H1 (cell line): ENCODE results near the gene ABI3BP. TPM values are rescaled to one million over a fixed set of nuclear protein-coding genes. Genes with fewer than 3 reads are reported as not detected.

Source experiments
- CTCF ChIA-PET: fragments of 300-600 bp; sonication (Branson Sonifier 250); formaldehyde crosslinking; loops from one replicate; lab custom pipeline; 2021; ENCODE audit not compliant: partially characterized antibody; lab: Charles Lee
- POLR2A ChIA-PET: fragments of 300-600 bp; sonication (Branson Sonifier 250); formaldehyde crosslinking; loops from one replicate; lab custom pipeline; 2021; ENCODE audit warnings: inconsistent platforms; ENCODE audit not compliant: partially characterized antibody; lab: Charles Lee
- DNase-seq, 2 experiments: peaks; one replicate each; pipeline versions ENCODE4 v3.0.0 to v3.0.0-alpha.2; 2010 to 2022; ENCODE audit warnings: low spot score in 2 of 2, low read depth in 1 of 2, mixed read lengths in 1 of 2
- FAIRE-seq: peaks from 2 replicates; lab custom pipeline; 2011; peaks lifted over from hg19 to GRCh38; lab: Jason Lieb, UNC
- H2AFZ ChIP-seq: 2 replicates; pipeline ENCODE4 v1.8.1; 2012; ENCODE audit warnings: low read length, inconsistent platforms
- H2AK5ac ChIP-seq: 2 replicates; pipeline ENCODE4 v1.6.1; 2013; ENCODE audit warnings: low read depth, low read length
- H2BK120ac ChIP-seq: replicated peaks from 2 replicates; pipeline ENCODE3; 2013; ENCODE audit warnings: low read depth, low read length, inconsistent platforms
- H2BK12ac ChIP-seq: 2 replicates; pipeline ENCODE4 v1.6.1; 2013; ENCODE audit warnings: low read depth, low read length
- H2BK15ac ChIP-seq: 2 replicates; pipeline ENCODE4 v1.6.1; 2013; ENCODE audit warnings: low read length
- H2BK20ac ChIP-seq: 2 replicates; pipeline ENCODE4 v1.6.1; 2013; ENCODE audit warnings: low read length
- H2BK5ac ChIP-seq: 2 replicates; pipeline ENCODE4 v1.6.1; 2013; ENCODE audit warnings: low read depth, low read length
- H3K14ac ChIP-seq: 2 replicates; pipeline ENCODE4 v1.6.1; 2013; ENCODE audit warnings: inconsistent platforms; ENCODE audit not compliant: insufficient read length
- H3K18ac ChIP-seq: 2 replicates; pipeline ENCODE4 v1.6.1; 2013; ENCODE audit warnings: low read length; ENCODE audit errors: extremely low read depth
- H3K23ac ChIP-seq: 2 replicates; pipeline ENCODE4 v1.6.1; 2013; ENCODE audit warnings: inconsistent platforms; ENCODE audit not compliant: insufficient read length
- H3K23me2 ChIP-seq: 2 replicates; pipeline ENCODE4 v1.6.1; 2013; ENCODE audit warnings: low read depth, low read length
- H3K27ac ChIP-seq: 2 replicates; pipeline ENCODE4 v1.6.1; 2011; ENCODE audit warnings: low read depth, low read length, inconsistent platforms
- H3K27me3 ChIP-seq, 4 experiments: replicated peaks in 1 of 4; 1 replicate in 1 of 4; 2 replicates in 3 of 4; pipeline versions ENCODE4 v1.6.1 to v1.8.1; 2011 to 2013; ENCODE audit warnings: low read length in 3 of 4, mild to moderate bottlenecking in 3 of 4, inconsistent platforms in 2 of 4, mixed read lengths in 2 of 4, moderate library complexity in 1 of 4; ENCODE audit not compliant: control insufficient read depth in 3 of 4, insufficient read depth in 3 of 4; ENCODE audit errors: extremely low read depth in 1 of 4
- H3K36me3 ChIP-seq, 4 experiments: 2 replicates each; pipeline versions ENCODE4 v1.6.1 to v1.8.1; 2011 to 2013; ENCODE audit warnings: mild to moderate bottlenecking in 4 of 4, low read length in 3 of 4, moderate library complexity in 2 of 4, control low read depth in 1 of 4, inconsistent platforms in 1 of 4; ENCODE audit not compliant: insufficient read depth in 4 of 4, control insufficient read depth in 2 of 4
- H3K4ac ChIP-seq: replicated peaks from 2 replicates; pipeline ENCODE3; 2013; ENCODE audit warnings: low read length, low read depth, mixed read lengths, inconsistent platforms; ENCODE audit not compliant: insufficient read length
- H3K4me1 ChIP-seq, 4 experiments: replicated peaks in 1 of 4; 1 replicate in 1 of 4; 2 replicates in 3 of 4; pipeline versions ENCODE4 v1.6.1 to v1.8.1; 2011 to 2013; ENCODE audit warnings: low read length in 3 of 4, inconsistent platforms in 2 of 4, mixed read lengths in 1 of 4; ENCODE audit not compliant: insufficient read depth in 4 of 4, control insufficient read depth in 3 of 4
- H3K4me2 ChIP-seq, 2 experiments: 2 replicates each; pipeline versions ENCODE4 v1.6.1 to v1.8.1; 2011 to 2013; ENCODE audit warnings: low read depth in 2 of 2, low read length in 2 of 2, control low read depth in 1 of 2, inconsistent platforms in 1 of 2, mild to moderate bottlenecking in 1 of 2; ENCODE audit not compliant: insufficient read depth in 1 of 2
- H3K4me3 ChIP-seq, 4 experiments: fragments of 200-600, 300-600 bp in 1 of 4; sonication (generic), shearing (Covaris generic), sonication (Bioruptor Twin) in 1 of 4; 2 replicates each; pipeline versions ENCODE4 v1.5.1 to v1.8.1; 2011 to 2016; ENCODE audit warnings: low read length in 4 of 4, low read depth in 3 of 4, control low read depth in 2 of 4, inconsistent platforms in 2 of 4, mild to moderate bottlenecking in 2 of 4, mixed read lengths in 1 of 4, moderate library complexity in 1 of 4; ENCODE audit not compliant: insufficient read depth in 2 of 4; ENCODE audit errors: extremely low read depth in 1 of 4
- H3K56ac ChIP-seq: replicated peaks from 2 replicates; pipeline ENCODE3; 2013; ENCODE audit warnings: low read depth, mild to moderate bottlenecking, mixed read lengths, low read length, inconsistent platforms; ENCODE audit not compliant: insufficient read length
- H3K79me1 ChIP-seq: 2 replicates; pipeline ENCODE4 v1.6.1; 2013; ENCODE audit warnings: low read depth, low read length, control low read depth
- H3K79me2 ChIP-seq, 2 experiments: 2 replicates each; pipeline versions ENCODE4 v1.6.1 to v1.8.1; 2012 to 2013; ENCODE audit warnings: low read length in 2 of 2, mild to moderate bottlenecking in 2 of 2, inconsistent platforms in 1 of 2; ENCODE audit not compliant: insufficient read depth in 2 of 2, control insufficient read depth in 1 of 2
- H3K9ac ChIP-seq, 4 experiments: replicated peaks in 1 of 4; 1 replicate in 1 of 4; 2 replicates in 3 of 4; pipeline versions ENCODE4 v1.6.1 to v1.8.1; 2011 to 2013; ENCODE audit warnings: low read depth in 3 of 4, low read length in 3 of 4, control low read depth in 2 of 4, mild to moderate bottlenecking in 2 of 4, moderate library complexity in 2 of 4, inconsistent platforms in 1 of 4; ENCODE audit errors: extremely low read depth in 1 of 4
- H3K9me3 ChIP-seq, 2 experiments: 2 replicates each; pipeline versions ENCODE4 v1.6.1 to v1.8.1; 2012 to 2013; ENCODE audit warnings: mild to moderate bottlenecking in 2 of 2, moderate library complexity in 2 of 2, control low read depth in 1 of 2, inconsistent platforms in 1 of 2, low read depth in 1 of 2, low read length in 1 of 2, mixed read lengths in 1 of 2; ENCODE audit not compliant: insufficient read depth in 2 of 2
- H4K20me1 ChIP-seq, 2 experiments: replicated peaks in 1 of 2; 2 replicates each; pipeline versions ENCODE3 to v1.8.1; 2011 to 2013; ENCODE audit warnings: inconsistent platforms in 2 of 2, low read length in 2 of 2, mild to moderate bottlenecking in 1 of 2; ENCODE audit not compliant: insufficient read depth in 2 of 2, control insufficient read depth in 1 of 2
- H4K5ac ChIP-seq: 2 replicates; pipeline ENCODE4 v1.6.1; 2013; ENCODE audit warnings: low read length, low read depth, mixed read lengths, inconsistent platforms; ENCODE audit not compliant: insufficient read length
- H4K8ac ChIP-seq: 2 replicates; pipeline ENCODE4 v1.8.0; 2013; ENCODE audit warnings: mild to moderate bottlenecking, moderate library complexity, low read length, inconsistent platforms; ENCODE audit not compliant: insufficient read depth; ENCODE audit errors: extremely low read depth
- H4K91ac ChIP-seq: replicated peaks from 2 replicates; pipeline ENCODE3; 2013; ENCODE audit warnings: low read length, mixed read lengths, inconsistent platforms; ENCODE audit not compliant: insufficient read length
- BACH1 ChIP-seq: IDR thresholded peaks from 2 replicates; pipeline ENCODE4 v1.6.1; 2012; ENCODE audit warnings: low read length, improper control_type of control experiment
- BCL11A ChIP-seq, 2 experiments: IDR thresholded peaks; one replicate each; pipeline ENCODE4 v1.6.1; 2011; ENCODE audit warnings: low read depth in 2 of 2, low read length in 2 of 2, mild to moderate bottlenecking in 2 of 2
- CBX8 ChIP-seq: fragments of 300-800, 300-1000 bp; sonication (generic); IDR thresholded peaks from 2 replicates; pipeline ENCODE4 v1.7.1; 2016; ENCODE audit warnings: low read depth, low read length, borderline replicate concordance
- CHD2 ChIP-seq: IDR thresholded peaks from 2 replicates; pipeline ENCODE4 v1.6.1; 2012; ENCODE audit warnings: low read length, improper control_type of control experiment
- CTBP2 ChIP-seq: IDR thresholded peaks from 2 replicates; pipeline ENCODE4 v1.7.0; 2011; ENCODE audit warnings: borderline replicate concordance, mild to moderate bottlenecking, moderate library complexity, mixed read lengths, low read length; ENCODE audit not compliant: insufficient read depth, insufficient read length
- EP300 ChIP-seq, 2 experiments: IDR thresholded peaks; 1 replicate in 1 of 2; 2 replicates in 1 of 2; pipeline ENCODE4 v1.6.1; 2011 to 2012; ENCODE audit warnings: low read depth in 2 of 2, low read length in 2 of 2, mild to moderate bottlenecking in 2 of 2, borderline replicate concordance in 1 of 2, inconsistent platforms in 1 of 2, moderate library complexity in 1 of 2
- KDM4A ChIP-seq: IDR thresholded peaks from one replicate; pipeline ENCODE4 v1.7.1; 2012; ENCODE audit warnings: low read depth, mild to moderate bottlenecking, moderate library complexity, low read length, inconsistent platforms; ENCODE audit not compliant: severe bottlenecking
- POLR2A ChIP-seq, 2 experiments: IDR thresholded peaks; 1 replicate in 1 of 2; 2 replicates in 1 of 2; pipeline ENCODE4 v1.6.1; 2011; ENCODE audit warnings: low read depth in 2 of 2, low read length in 2 of 2, mild to moderate bottlenecking in 2 of 2; ENCODE audit errors: control extremely low read depth in 1 of 2
- RNF2 ChIP-seq: fragments of 200-900, 300-1000 bp; sonication (generic); IDR thresholded peaks from 2 replicates; pipeline ENCODE4 v1.7.1; 2016; ENCODE audit warnings: borderline replicate concordance, low read depth, mild to moderate bottlenecking, antibody characterized with exemption, low read length; ENCODE audit not compliant: poor library complexity, severe bottlenecking; ENCODE audit errors: missing control alignments
- RXRA ChIP-seq: IDR thresholded peaks from 2 replicates; pipeline ENCODE4 v1.6.1; 2011; ENCODE audit warnings: low read depth, mild to moderate bottlenecking, low read length, moderate library complexity; ENCODE audit not compliant: insufficient read depth
- YY1 ChIP-seq: IDR thresholded peaks from 2 replicates; pipeline ENCODE4 v1.6.1; 2011; ENCODE audit warnings: low read depth, mild to moderate bottlenecking, low read length
- WGBS, 2 experiments: shearing (Covaris generic) in 1 of 2; methylation state at CpG; one replicate each; pipeline versions ENCODE4 v1.1.6 to v1.1.7; 2013 to 2015; ENCODE audit warnings: low lambda C conversion rate in 2 of 2, mixed read lengths in 2 of 2, inconsistent platforms in 1 of 2, low coverage in 1 of 2, missing lambda C conversion rate in 1 of 2; ENCODE audit not compliant: insufficient replicate concordance in 2 of 2, insufficient coverage in 1 of 2, insufficient read length in 1 of 2; ENCODE audit errors: extremely low coverage in 1 of 2, missing lambda C conversion rate in 1 of 2; 5-methylcytosine and 5-hydroxymethylcytosine counted together
- polyA plus RNA-seq, 7 experiments: library from polyadenylated mRNA; depleted of rRNA in 3 of 7; stranded (reverse) in 5 of 7; unstranded in 2 of 7; fragments of >200 nt in 5 of 7; fragments of 200-250 nt in 2 of 7; gene quantifications; 1 replicate in 5 of 7; 2 replicates in 1 of 7; 4 replicates in 1 of 7; pipeline versions ENCODE4 v1.2.1 to v1.2.3, GENCODE V29; 2011 to 2013; ENCODE audit warnings: missing spikeins in 2 of 7, mixed read lengths in 2 of 7
- total RNA-seq: library from RNA; stranded (reverse); fragmentation: NEBNext Ultra II Directional; extraction: Animal tissue kit (Norgen Biotek cat#: 25700); gene quantifications from 2 replicates; pipeline ENCODE4 v1.2.1, GENCODE V29; 2021
- TF ChIP-seq, protein P1 (sequence below): IDR thresholded peaks from 2 replicates; pipeline ENCODE4 v1.6.1; 2011; ENCODE audit warnings: low read depth, mild to moderate bottlenecking, low read length; ENCODE audit not compliant: insufficient read depth
- TF ChIP-seq, protein P2 (sequence below): IDR thresholded peaks from 2 replicates; pipeline ENCODE4 v1.6.1; 2012; ENCODE audit warnings: inconsistent platforms

Gene ABI3BP
- total and polyA plus RNA-seq, 2 of the 8 experiments (the other 6 are each of a cell fraction or from before 2014, with no cell fraction given) = 0.08 to 0.32 TPM

DNA sequence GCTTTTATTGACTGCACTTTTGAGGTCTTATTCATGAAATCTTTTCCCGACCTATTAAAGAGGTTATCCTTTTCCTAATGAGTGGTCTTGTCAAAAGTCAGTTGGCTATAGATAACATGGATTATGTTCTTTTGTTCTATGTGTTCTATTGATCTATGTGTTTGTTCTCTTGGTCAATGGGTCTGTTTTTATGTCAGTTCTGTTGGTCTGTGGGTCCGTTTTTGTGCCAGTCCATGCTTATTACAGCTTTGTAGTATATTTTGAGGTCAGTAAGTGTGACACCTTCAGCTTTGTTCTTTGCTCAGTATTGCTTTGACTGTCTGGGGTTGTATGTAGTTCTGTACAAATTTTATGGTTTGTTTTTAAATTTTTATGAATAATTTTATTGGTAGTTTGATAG is 276.2 kb downstream of the ABI3BP start:
- H2BK15ac ChIP-seq = no peak overlapping the region
- no peak overlapping the region for H2BK12ac ChIP-seq
- no peak overlapping the region for H3K4ac ChIP-seq
- DNase-seq = no peak
- WGBS, 2 experiments = 88% methylated on average over 2 of the region's 2 CpGs; no CpG with 5 or more reads in 1 of the 2 experiments
- H3K9ac ChIP-seq = no peak overlapping the region
- no peak overlapping the region for H3K23ac ChIP-seq
- no peak overlapping the region for H4K5ac ChIP-seq
- H3K4me2 ChIP-seq = no peak overlapping the region
- no peak overlapping the region for H3K14ac ChIP-seq
- H3K36me3 ChIP-seq = peaks cover 6 to 41% (median 15%) of the 10 kb centered on the region in 4 experiments
- no peak overlapping the region for H2BK20ac ChIP-seq
- TF ChIP-seq, protein P1, sequence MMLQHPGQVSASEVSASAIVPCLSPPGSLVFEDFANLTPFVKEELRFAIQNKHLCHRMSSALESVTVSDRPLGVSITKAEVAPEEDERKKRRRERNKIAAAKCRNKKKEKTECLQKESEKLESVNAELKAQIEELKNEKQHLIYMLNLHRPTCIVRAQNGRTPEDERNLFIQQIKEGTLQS = no peak
- no peak for TF ChIP-seq KDM4A
- no peak for TF ChIP-seq RNF2
- TF ChIP-seq RXRA = no peak
- TF ChIP-seq BACH1 = no peak
- no peak for TF ChIP-seq BCL11A (IDR thresholded peaks at IDR 0.05; ENCODE audit: low read depth in 2 of 2, low read length in 2 of 2)
- no peak for TF ChIP-seq YY1
- no peak for TF ChIP-seq CBX8
- TF ChIP-seq, protein P2, sequence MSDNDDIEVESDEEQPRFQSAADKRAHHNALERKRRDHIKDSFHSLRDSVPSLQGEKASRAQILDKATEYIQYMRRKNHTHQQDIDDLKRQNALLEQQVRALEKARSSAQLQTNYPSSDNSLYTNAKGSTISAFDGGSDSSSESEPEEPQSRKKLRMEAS = no peak
- no peak for TF ChIP-seq POLR2A (IDR thresholded peaks at IDR 0.05; ENCODE audit: control extremely low read depth in 1 of 2, low read depth in 2 of 2, low read length in 2 of 2)
- TF ChIP-seq CTBP2 = no peak
- TF ChIP-seq CHD2 = no peak
- no peak for TF ChIP-seq EP300 (IDR thresholded peaks at IDR 0.05; ENCODE audit: borderline replicate concordance in 1 of 2, low read depth in 2 of 2, low read length in 2 of 2)
- peaks cover 2 to 7% of the 10 kb centered on the region in 2 experiments for H4K20me1 ChIP-seq
- H3K9me3 ChIP-seq = no peaks in the 10 kb centered on the region
- no peak overlapping the region for H3K4me3 ChIP-seq
- no peak overlapping the region for H2AFZ ChIP-seq
- no peak overlapping the region for H2BK5ac ChIP-seq
- H3K27me3 ChIP-seq = no peaks in the 10 kb centered on the region
- no peaks in the 10 kb centered on the region for H3K23me2 ChIP-seq
- no peak overlapping the region for H3K27ac ChIP-seq
- peaks cover 2% of the 10 kb centered on the region; the same call in 1 of the 2 replicates for H3K79me1 ChIP-seq
- H3K56ac ChIP-seq = no peak overlapping the region
- H4K8ac ChIP-seq = no peak overlapping the region
- H2BK120ac ChIP-seq = no peak overlapping the region
- ChIA-PET CTCF (interaction anchor here (1.0 to 1.3 kb wide), 2 partner anchors 20 to 30 kb away, joined by 3 read pairs; no protein-coding TSS in a partner anchor), POLR2A (interaction anchor here (1.3 kb wide), 1 partner anchor 8 kb away, joined by 3 read pairs; the partner anchor contains the start of gene TFG)
- no peaks in the 10 kb centered on the region for H3K4me1 ChIP-seq
- peaks cover 16 to 93% of the 10 kb centered on the region in 2 experiments; a peak in 3 of 4 replicates for H3K79me2 ChIP-seq
- H4K91ac ChIP-seq = no peak overlapping the region
- H2AK5ac ChIP-seq = no peak overlapping the region
- no peak overlapping the region for H3K18ac ChIP-seq
- no peak for FAIRE-seq
